SHP77 treated with DMSO at 0.1 percent for 48 hours (cell line): ENCODE data around the gene ZNF662.
"Not testable (repeated sequence)": the region's sequence is repeated elsewhere in the genome, so short reads cannot be mapped to it uniquely, and the experiment has no call there.

Experiments used
- DNase-seq: peaks from one replicate; lab custom pipeline; 2025; lab: John Stamatoyannopoulos, UW

The ZNF662 gene

GRCh38 chr3:42906070-42906847, at the start of gene ZNF662:
Gene ZNF662, plus strand, starts transcription at chr3:42906142. Its CDS starts 1,973 bp downstream, at chr3:42908115.
- DNase-seq: no peak

GRCh38 chr3:42856544-42856943, 49.4 kb upstream of the ZNF662 start:
- no peak for DNase-seq

GRCh38 chr3:42864321-42864950, 41.5 kb upstream of the ZNF662 start:
- DNase-seq: no peak

- no peak for DNase-seq
Measured at GRCh38 chr3:42865256-42865655, 40.7 kb upstream of the ZNF662 start.

- no peak for DNase-seq
Measured at GRCh38 chr3:42867138-42867537, 38.8 kb upstream of the ZNF662 start.

GRCh38 chr3:42868841-42869240, 37.1 kb upstream of the ZNF662 start:
- no peak for DNase-seq

- no peak for DNase-seq
Measured at GRCh38 chr3:42871592-42872196, 34.2 kb upstream of the ZNF662 start.

GRCh38 chr3:42872718-42873117, 33.2 kb upstream of the ZNF662 start:
- DNase-seq: no peak

GRCh38 chr3:42873221-42873982, 32.5 kb upstream of the ZNF662 start:
- DNase-seq: no peak

- DNase-seq: no peak
Measured at GRCh38 chr3:42874749-42875148, 31.2 kb upstream of the ZNF662 start.

- no peak for DNase-seq
Measured at GRCh38 chr3:42875325-42876151, 30.4 kb upstream of the ZNF662 start, which contains the start of gene CYP8B1. Gene CYP8B1, minus strand, starts transcription at chr3:42875879. Its CDS starts 63 bp downstream, at chr3:42875816.

GRCh38 chr3:42876401-42876800, 29.5 kb upstream of the ZNF662 start:
- no peak for DNase-seq

GRCh38 chr3:42876940-42877720, 28.8 kb upstream of the ZNF662 start:
- DNase-seq: no peak

- no peak for DNase-seq
Measured at GRCh38 chr3:42877881-42878280, 28.1 kb upstream of the ZNF662 start.

- no peak for DNase-seq
Measured at GRCh38 chr3:42880183-42880582, 25.8 kb upstream of the ZNF662 start.

- peak; percentile 66 for DNase-seq
Measured at GRCh38 chr3:42880601-42881451, 25.1 kb upstream of the ZNF662 start.

GRCh38 chr3:42883251-42883930, 22.6 kb upstream of the ZNF662 start:
- DNase-seq: not testable (repeated sequence)

- no peak for DNase-seq
Measured at GRCh38 chr3:42884324-42884723, 21.6 kb upstream of the ZNF662 start.

- DNase-seq: no peak
Measured at GRCh38 chr3:42886294-42886822, 19.6 kb upstream of the ZNF662 start.
